CD14-positive monocyte (primary cell): ENCODE results near the gene GALNT14. TPM values are rescaled to one million over a fixed set of nuclear protein-coding genes. Genes with fewer than 3 reads are reported as not detected.

Experiments used
- DNase-seq, 3 donors: peaks; one replicate each; pipeline ENCODE4 v3.0.0-alpha.2; 2011 to 2022
- H2AFZ ChIP-seq: 2 replicates; pipeline ENCODE4 v1.6.0; 2012; ENCODE audit warnings: mild to moderate bottlenecking, low read depth, low read length, inconsistent platforms; ENCODE audit not compliant: insufficient read depth, poor library complexity, severe bottlenecking
- H3K27ac ChIP-seq, 2 donors: 1 replicate in 1 of 2; 2 replicates in 1 of 2; pipeline ENCODE4 v1.5.1; 2012 to 2013; ENCODE audit warnings: low read length in 2 of 2, control low read depth in 1 of 2, inconsistent platforms in 1 of 2, low read depth in 1 of 2, mild to moderate bottlenecking in 1 of 2
- H3K27me3 ChIP-seq, 2 donors: one replicate each; pipeline versions ENCODE4 v1.6.0 to v1.6.1; 2011 to 2013; ENCODE audit warnings: low read length in 2 of 2; ENCODE audit not compliant: control insufficient read depth in 2 of 2, insufficient read depth in 2 of 2
- H3K36me3 ChIP-seq, 2 donors: replicated peaks in 1 of 2; 1 replicate in 1 of 2; 2 replicates in 1 of 2; pipeline versions ENCODE4 v1.5.1 to v1.6.1; 2012 to 2013; ENCODE audit warnings: low read length in 2 of 2, control low read depth in 1 of 2, inconsistent platforms in 1 of 2, mild to moderate bottlenecking in 1 of 2; ENCODE audit not compliant: insufficient read depth in 2 of 2, control insufficient read depth in 1 of 2
- H3K4me1 ChIP-seq, 2 donors: 1 replicate in 1 of 2; 2 replicates in 1 of 2; pipeline versions ENCODE4 v1.5.1 to v1.6.1; 2012 to 2013; ENCODE audit warnings: low read length in 2 of 2, control low read depth in 1 of 2, inconsistent platforms in 1 of 2, mild to moderate bottlenecking in 1 of 2, moderate library complexity in 1 of 2; ENCODE audit not compliant: insufficient read depth in 2 of 2, control insufficient read depth in 1 of 2
- H3K4me2 ChIP-seq: replicated peaks from 2 replicates; pipeline ENCODE3; 2012; ENCODE audit warnings: low read length, moderate library complexity, mild to moderate bottlenecking; ENCODE audit not compliant: poor library complexity, severe bottlenecking; ENCODE audit errors: extremely low read depth
- H3K4me3 ChIP-seq, 3 experiments: fragments of 200-600 bp in 1 of 3; sonication (generic) in 1 of 3; replicated peaks in 1 of 3; 1 replicate in 2 of 3; 2 replicates in 1 of 3; pipeline ENCODE4 v1.5.1; 2011 to 2013; ENCODE audit warnings: low read length in 3 of 3, mild to moderate bottlenecking in 3 of 3, control low read depth in 2 of 3, low read depth in 2 of 3, inconsistent platforms in 1 of 3, moderate library complexity in 1 of 3
- H3K79me2 ChIP-seq: 2 replicates; pipeline ENCODE4 v1.6.0; 2012; ENCODE audit warnings: mild to moderate bottlenecking, control low read depth, inconsistent platforms, low read length, moderate library complexity; ENCODE audit not compliant: insufficient read depth
- H3K9ac ChIP-seq: 2 replicates; pipeline ENCODE4 v1.6.0; 2017; ENCODE audit warnings: low read length, mild to moderate bottlenecking; ENCODE audit not compliant: insufficient read depth, poor library complexity, severe bottlenecking
- H3K9me3 ChIP-seq, 2 donors: replicated peaks in 1 of 2; 1 replicate in 1 of 2; 2 replicates in 1 of 2; pipeline versions ENCODE4 v1.5.1 to v1.6.1; 2012 to 2013; ENCODE audit warnings: low read length in 2 of 2, control low read depth in 1 of 2; ENCODE audit not compliant: control insufficient read depth in 1 of 2, insufficient read depth in 1 of 2
- H4K20me1 ChIP-seq: 2 replicates; pipeline ENCODE4 v1.6.0; 2012; ENCODE audit warnings: mild to moderate bottlenecking, low read length, control low read depth, moderate library complexity; ENCODE audit not compliant: insufficient read depth
- H3K27ac Mint-ChIP-seq, 7 donors: one replicate each; pipeline ENCODE4 v1.8.0; 2020; ENCODE audit warnings: mild to moderate bottlenecking in 7 of 7, mixed read lengths in 7 of 7, moderate library complexity in 6 of 7, inconsistent platforms in 2 of 7
- H3K27me3 Mint-ChIP-seq, 3 donors: one replicate each; pipeline ENCODE4 v1.8.0; 2021 to 2022; ENCODE audit warnings: low read depth in 3 of 3, mild to moderate bottlenecking in 3 of 3, mixed read lengths in 3 of 3, moderate library complexity in 3 of 3, inconsistent platforms in 1 of 3
- H3K36me3 Mint-ChIP-seq, 2 donors: one replicate each; pipeline ENCODE4 v1.8.0; 2020; ENCODE audit warnings: mixed read lengths in 2 of 2, inconsistent platforms in 1 of 2, mild to moderate bottlenecking in 1 of 2
- H3K4me1 Mint-ChIP-seq: one replicate; pipeline ENCODE4 v1.8.0; 2020; ENCODE audit warnings: mild to moderate bottlenecking, mixed read lengths
- H3K4me3 Mint-ChIP-seq, 2 donors: one replicate each; pipeline ENCODE4 v1.8.0; 2020; ENCODE audit warnings: mild to moderate bottlenecking in 2 of 2, mixed read lengths in 2 of 2, moderate library complexity in 1 of 2
- H3K9me3 Mint-ChIP-seq, 7 donors: one replicate each; pipeline ENCODE4 v1.8.0; 2020 to 2022; ENCODE audit warnings: mixed read lengths in 7 of 7, mild to moderate bottlenecking in 6 of 7, moderate library complexity in 6 of 7, inconsistent platforms in 2 of 7
- CTCF ChIP-seq: fragments of 200-600 bp; IDR thresholded peaks from one replicate; pipeline ENCODE4 v1.8.0; 2022; ENCODE audit warnings: antibody characterized with exemption, mild to moderate bottlenecking
- WGBS: methylation state at CpG from one replicate; pipeline ENCODE4 v1.1.5; 2013; ENCODE audit warnings: missing lambda C conversion rate; ENCODE audit not compliant: insufficient coverage; 5-methylcytosine and 5-hydroxymethylcytosine counted together
- intact Hi-C, 2 donors: fragments of 100-400 bp; cut with micrococcal nuclease; formaldehyde crosslinking; loops; one replicate each; pipeline versions ENCODE4 v1.15.0 to v1.15.1; 2023
- polyA plus RNA-seq, 3 donors: library from polyadenylated mRNA; depleted of rRNA in 1 of 3; unstranded in 2 of 3; stranded (reverse) in 1 of 3; fragments of 300-500 nt in 2 of 3; fragments of >200 nt in 1 of 3; fragmentation: Illumina TruSeq in 2 of 3; gene quantifications; 1 replicate in 2 of 3; 2 replicates in 1 of 3; pipeline ENCODE4 v1.2.3, GENCODE V29; 2012 to 2021

GALNT14 gene
- polyA plus RNA-seq, 3 donors = 0.33 TPM; not detected in 2

GRCh38 chr2:30936977-30937376, 201.3 kb downstream of the GALNT14 start:
- Mint-ChIP-seq H3K9me3 (no peaks in the 10 kb centered on the region), H3K36me3 (no peaks in the 10 kb centered on the region), H3K27me3 (no peaks in the 10 kb centered on the region), H3K27ac (no peak overlapping the region), H3K4me3 (no peak overlapping the region), H3K4me1 (no peaks in the 10 kb centered on the region)
- Histone ChIP-seq H3K4me1 (peaks cover 0 to 7% of the 10 kb centered on the region in 2 donors), H3K9ac (no peak overlapping the region), H3K36me3 (no peaks in the 10 kb centered on the region), H3K4me3 (no peak overlapping the region), H3K4me2 (no peak overlapping the region), H4K20me1 (no peaks in the 10 kb centered on the region), H3K79me2 (no peaks in the 10 kb centered on the region), H3K9me3 (no peaks in the 10 kb centered on the region), H3K27me3 (no peaks in the 10 kb centered on the region), H3K27ac (no peak overlapping the region), H2AFZ (no peak overlapping the region)
- DNase-seq = no peak
- whole genome bisulfite sequencing = 100% methylated on average over 1 of the region's 2 CpGs
- TF ChIP-seq CTCF = no peak
- intact Hi-C loops = no loop called here

- Histone ChIP-seq H3K4me2 (no peak overlapping the region), H4K20me1 (no peaks in the 10 kb centered on the region), H3K27me3 (no peaks in the 10 kb centered on the region), H3K4me3 (no peak overlapping the region), H3K27ac (no peak overlapping the region), H2AFZ (no peak overlapping the region), H3K9ac (no peak overlapping the region), H3K79me2 (no peaks in the 10 kb centered on the region), H3K9me3 (no peaks in the 10 kb centered on the region), H3K36me3 (no peaks in the 10 kb centered on the region), H3K4me1 (peaks cover 0 to 7% of the 10 kb centered on the region in 2 donors)
- Mint-ChIP-seq H3K9me3 (no peaks in the 10 kb centered on the region), H3K27ac (no peak overlapping the region), H3K4me1 (peaks cover 4% of the 10 kb centered on the region), H3K4me3 (no peak overlapping the region), H3K27me3 (no peaks in the 10 kb centered on the region), H3K36me3 (no peaks in the 10 kb centered on the region)
- intact Hi-C loops = no loop called here
- WGBS = 68% methylated on average over 7 of the region's 8 CpGs
- no peak for DNase-seq
- no peak for TF ChIP-seq CTCF
Measured at GRCh38 chr2:30935795-30936194, 202.4 kb downstream of the GALNT14 start.
